Measurements from ENCODE around the gene GRK1.

GRCh38 chr13:113762075-113762474 lies 95.1 kb downstream of the GRK1 start:
- no peak for TF ChIP-seq EZH2phosphoT487 (IDR thresholded peaks at IDR 0.05; ENCODE audit: borderline replicate concordance, low read depth, low read length)
- TF ChIP-seq, protein P1, sequence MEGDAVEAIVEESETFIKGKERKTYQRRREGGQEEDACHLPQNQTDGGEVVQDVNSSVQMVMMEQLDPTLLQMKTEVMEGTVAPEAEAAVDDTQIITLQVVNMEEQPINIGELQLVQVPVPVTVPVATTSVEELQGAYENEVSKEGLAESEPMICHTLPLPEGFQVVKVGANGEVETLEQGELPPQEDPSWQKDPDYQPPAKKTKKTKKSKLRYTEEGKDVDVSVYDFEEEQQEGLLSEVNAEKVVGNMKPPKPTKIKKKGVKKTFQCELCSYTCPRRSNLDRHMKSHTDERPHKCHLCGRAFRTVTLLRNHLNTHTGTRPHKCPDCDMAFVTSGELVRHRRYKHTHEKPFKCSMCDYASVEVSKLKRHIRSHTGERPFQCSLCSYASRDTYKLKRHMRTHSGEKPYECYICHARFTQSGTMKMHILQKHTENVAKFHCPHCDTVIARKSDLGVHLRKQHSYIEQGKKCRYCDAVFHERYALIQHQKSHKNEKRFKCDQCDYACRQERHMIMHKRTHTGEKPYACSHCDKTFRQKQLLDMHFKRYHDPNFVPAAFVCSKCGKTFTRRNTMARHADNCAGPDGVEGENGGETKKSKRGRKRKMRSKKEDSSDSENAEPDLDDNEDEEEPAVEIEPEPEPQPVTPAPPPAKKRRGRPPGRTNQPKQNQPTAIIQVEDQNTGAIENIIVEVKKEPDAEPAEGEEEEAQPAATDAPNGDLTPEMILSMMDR (conservative IDR thresholded peaks at IDR 0.05; ENCODE audit: low read length), result no peak
